HG03196 (cell line): ENCODE results near the gene PTPRM.

Source experiments
- ATAC-seq: cut with Tn5 transposase; IDR thresholded peaks from one replicate; pipeline ENCODE4 v1.9.1; 2021; ENCODE audit not compliant: unreplicated experiment

Gene PTPRM

DNA sequence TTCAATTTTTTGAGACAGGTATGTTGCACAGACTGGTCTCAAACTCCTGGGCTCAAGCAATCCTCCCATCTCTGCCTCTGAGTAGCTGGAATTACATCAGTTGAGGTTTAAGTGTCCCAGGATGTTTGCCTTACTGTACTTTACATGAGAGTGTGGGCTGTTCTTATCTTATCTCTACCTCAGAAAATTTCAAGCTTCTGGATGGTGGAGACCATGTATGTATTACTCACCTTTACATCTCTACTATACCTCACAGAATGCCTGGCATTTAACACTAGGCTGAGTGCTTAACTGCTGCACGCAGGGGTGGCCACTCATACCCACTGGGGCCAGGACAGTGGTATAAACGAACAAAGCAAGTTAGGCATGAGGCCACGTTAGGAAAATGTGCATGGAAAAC, 770.1 kb downstream of the PTPRM start:
- ATAC-seq = no peak

- ATAC-seq = no peak
Observed at GRCh38 chr18:8339210-8339609, 772.1 kb downstream of the PTPRM start.

- no peak for ATAC-seq
Observed at GRCh38 chr18:8339952-8340351, 772.8 kb downstream of the PTPRM start.

GRCh38 chr18:8341481-8342230, 774.5 kb downstream of the PTPRM start:
- no peak for ATAC-seq

DNA sequence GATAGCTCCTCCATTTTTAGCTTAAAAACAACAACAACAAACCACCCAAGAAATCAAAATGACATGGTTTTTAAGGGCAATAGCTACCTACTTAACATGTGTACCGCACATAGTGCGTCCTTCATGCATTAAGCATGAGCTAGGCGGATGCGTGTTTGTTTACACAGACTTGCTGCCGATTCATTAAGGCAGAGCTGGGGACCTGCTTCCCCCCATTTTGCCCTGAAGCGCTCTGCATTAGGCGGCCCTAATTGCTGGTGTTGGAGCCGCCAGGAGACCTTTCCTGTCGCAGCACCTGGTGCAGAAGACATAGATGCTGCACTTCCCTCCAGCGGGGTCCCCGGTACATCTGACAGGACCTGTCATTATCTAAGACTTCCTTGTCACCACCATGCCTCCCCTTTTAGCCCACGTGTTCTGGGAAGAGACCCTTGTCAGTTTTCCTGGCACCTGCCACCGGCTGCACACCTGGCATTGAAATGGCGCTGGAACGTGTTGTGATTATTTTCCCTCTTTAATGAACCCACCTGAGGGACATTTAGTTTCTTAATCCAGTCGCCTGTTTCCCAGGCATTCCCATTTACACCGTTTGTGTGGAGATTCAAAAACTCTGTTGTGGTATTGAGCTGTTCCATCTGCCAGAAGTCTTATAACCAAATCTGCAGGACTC, 781.1 kb downstream of the PTPRM start:
- ATAC-seq = no peak

DNA sequence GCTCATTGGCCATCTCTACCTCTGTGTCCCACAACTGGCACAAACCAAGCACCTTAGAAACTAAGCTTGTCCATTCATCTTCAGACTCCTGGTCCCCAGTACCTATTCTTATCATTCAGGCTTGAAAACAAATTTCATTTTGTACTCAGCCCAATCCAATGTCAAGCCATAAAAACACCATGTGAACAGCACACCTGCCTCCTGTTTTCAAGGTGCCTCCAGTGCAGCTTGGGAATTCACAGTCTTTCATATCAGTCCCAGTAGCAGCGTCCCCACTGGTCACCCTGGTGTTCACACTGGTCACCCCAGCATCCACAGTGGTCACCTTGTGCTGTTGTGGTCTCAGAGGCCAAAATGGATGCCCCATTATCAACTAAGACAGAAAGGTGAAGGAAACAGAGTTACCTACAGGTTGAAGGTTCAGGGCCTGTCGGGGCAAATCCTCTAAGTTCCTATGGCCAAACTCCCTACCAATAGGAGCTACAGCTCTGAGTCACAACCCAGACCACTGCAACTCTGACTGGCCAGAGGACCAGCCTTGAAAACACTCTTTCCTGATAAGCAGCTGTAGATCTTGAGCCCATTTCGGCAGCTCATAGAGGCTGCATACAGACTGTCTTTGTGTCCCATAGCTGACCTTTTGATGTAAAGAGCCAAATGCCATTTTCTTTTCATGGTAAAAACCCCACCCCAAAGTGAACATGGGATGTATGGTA, 782.6 kb downstream of the PTPRM start:
- ATAC-seq = no peak

DNA sequence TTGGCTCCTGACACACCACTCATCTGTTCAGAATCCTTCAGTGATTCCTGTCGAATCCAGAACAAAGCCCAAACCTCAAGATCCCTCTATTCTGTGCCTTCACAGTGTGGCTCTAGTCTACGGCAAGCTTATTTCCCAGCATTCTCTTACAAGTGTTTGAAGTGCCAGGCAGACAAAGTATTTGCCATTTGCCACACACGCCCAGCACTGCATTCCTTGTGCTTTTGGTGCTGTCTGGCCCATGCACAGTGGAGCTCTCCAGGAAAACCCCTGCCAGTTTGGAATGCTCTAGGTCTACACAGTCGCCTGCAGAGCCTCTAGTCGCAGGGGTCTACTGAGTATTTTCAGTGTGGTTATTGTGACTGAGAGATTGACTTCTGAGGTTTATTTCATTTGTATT, 783.5 kb downstream of the PTPRM start:
- ATAC-seq = no peak

- ATAC-seq = no peak
Observed at GRCh38 chr18:8351161-8351560, 784.0 kb downstream of the PTPRM start.

DNA sequence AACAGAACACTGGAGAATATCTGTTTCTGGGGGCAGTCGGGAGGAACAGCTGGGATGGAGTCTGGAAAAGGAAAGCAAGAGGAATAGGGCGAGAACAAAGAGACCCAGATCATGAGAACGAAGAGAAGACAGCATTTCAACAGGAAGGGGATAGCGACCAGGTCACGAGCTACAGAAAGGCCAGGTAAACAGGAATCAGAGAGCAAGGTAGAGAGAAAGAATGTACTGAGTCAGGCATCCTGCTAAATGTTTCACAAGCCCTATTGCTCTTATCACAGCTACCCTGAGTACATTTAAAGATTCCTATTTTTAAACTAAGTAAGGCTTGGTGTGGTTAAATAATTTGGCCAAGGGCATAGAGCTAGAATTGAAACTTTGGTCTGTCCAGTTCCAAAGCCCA, 787.2 kb downstream of the PTPRM start:
- ATAC-seq = no peak

GRCh38 chr18:8356001-8356400, 788.9 kb downstream of the PTPRM start:
- no peak for ATAC-seq

DNA sequence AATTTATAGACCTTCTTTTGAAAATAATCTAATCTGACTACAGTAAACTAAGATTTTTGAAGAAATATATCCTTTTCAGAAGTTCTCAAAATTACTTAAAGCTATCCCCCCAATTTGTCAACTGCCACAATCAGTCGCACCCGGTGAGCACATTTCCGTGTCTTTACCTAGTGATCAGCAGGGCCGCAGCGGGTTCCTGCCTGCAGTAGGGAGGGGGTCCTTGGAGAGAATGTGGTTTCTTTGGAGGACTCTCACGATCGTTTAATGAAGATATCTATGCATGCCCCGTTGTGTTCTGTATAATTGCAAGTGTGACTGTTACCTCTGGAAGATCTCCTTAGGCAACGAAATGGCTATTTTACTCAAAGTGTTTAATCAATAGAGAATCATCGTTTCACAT, 790.2 kb downstream of the PTPRM start:
- ATAC-seq = no peak

GRCh38 chr18:8358033-8358765, 791.1 kb downstream of the PTPRM start:
- no peak for ATAC-seq

- ATAC-seq = no peak
Observed at GRCh38 chr18:8359076-8359475, 792.0 kb downstream of the PTPRM start.

- ATAC-seq = no peak
Observed at GRCh38 chr18:8359481-8359880, 792.4 kb downstream of the PTPRM start.

GRCh38 chr18:8361941-8362471, 794.9 kb downstream of the PTPRM start:
- no peak for ATAC-seq

- no peak for ATAC-seq
Observed at GRCh38 chr18:8362863-8363262, 795.7 kb downstream of the PTPRM start.

- no peak for ATAC-seq
Observed at GRCh38 chr18:8364385-8364784, 797.3 kb downstream of the PTPRM start.

GRCh38 chr18:8365006-8365405, 797.9 kb downstream of the PTPRM start:
- no peak for ATAC-seq

- ATAC-seq = no peak
Observed at GRCh38 chr18:8365528-8365927, 798.4 kb downstream of the PTPRM start.

DNA sequence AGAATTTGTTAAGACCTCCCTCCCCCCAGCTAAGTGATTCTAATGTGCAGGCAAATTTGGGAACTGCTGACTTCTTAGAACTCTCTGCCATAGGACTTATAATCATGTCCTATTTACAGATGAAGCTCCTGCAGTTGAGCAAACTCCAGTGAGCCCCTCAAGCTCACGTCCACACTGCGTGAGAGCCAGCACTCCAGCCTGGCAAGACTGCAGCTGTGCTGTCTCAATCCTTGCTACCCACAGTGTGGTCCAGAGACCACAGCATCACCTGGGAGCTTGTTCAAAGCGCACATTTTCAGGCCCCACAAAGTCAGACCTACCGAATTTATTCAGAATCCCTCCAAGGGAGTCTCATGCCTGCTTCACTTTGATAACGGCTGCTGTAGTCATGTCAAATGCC, 799.0 kb downstream of the PTPRM start:
- no peak for ATAC-seq

DNA sequence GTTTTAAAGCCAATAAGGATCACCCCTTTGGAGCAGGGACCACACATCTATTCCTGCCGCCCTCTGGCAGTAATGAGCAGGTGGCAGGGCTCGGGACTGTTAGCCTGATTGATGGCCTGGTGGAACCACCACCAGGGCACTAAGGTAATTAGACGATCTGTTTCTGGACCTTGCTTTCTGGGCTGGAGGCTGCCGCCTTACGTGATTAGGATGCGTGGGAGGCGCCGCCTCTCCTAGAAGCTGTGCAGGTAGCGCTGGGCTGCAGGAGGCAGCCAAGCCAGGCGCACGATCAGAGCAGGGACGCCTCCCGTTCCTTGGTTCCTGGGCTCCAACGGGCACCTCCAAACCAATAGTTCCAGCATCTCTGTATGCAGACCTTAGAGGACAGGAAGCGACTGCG, 799.5 kb downstream of the PTPRM start:
- no peak for ATAC-seq
